HG03460 (cell line): Measurements from ENCODE around the gene ZSWIM1.
A peak's percentile ranks its signal among the peaks of the same experiment; 100 is the strongest.

Experiments used
- ATAC-seq: cut with Tn5 transposase; IDR thresholded peaks from one replicate; pipeline ENCODE4 v1.9.1; 2021; ENCODE audit not compliant: unreplicated experiment

The ZSWIM1 gene

GRCh38 chr20:45907219-45907948 is 26.4 kb downstream of the ZSWIM1 start:
- no peak for ATAC-seq

- ATAC-seq, result no peak
These were observed 27.1 kb downstream of the ZSWIM1 start for GRCh38 chr20:45908084-45908483.

- ATAC-seq, result no peak
These were observed 28.3 kb downstream of the ZSWIM1 start for GRCh38 chr20:45909336-45909808.

- no peak for ATAC-seq
These were observed 29.0 kb downstream of the ZSWIM1 start for GRCh38 chr20:45909817-45910669.

GRCh38 chr20:45910670-45911485 is 29.9 kb downstream of the ZSWIM1 start:
- peak; percentile 93 for ATAC-seq

- ATAC-seq, result no peak
These were observed 30.7 kb downstream of the ZSWIM1 start, which contains the start of gene PLTP for GRCh38 chr20:45911486-45912343. TSS of gene PLTP (minus strand) at chr20:45912155. CDS start at chr20:45911452, 703 bp downstream.

GRCh38 chr20:45912344-45912682 is 31.3 kb downstream of the ZSWIM1 start:
- ATAC-seq, result no peak

GRCh38 chr20:45913116-45913515 is 32.1 kb downstream of the ZSWIM1 start:
- no peak for ATAC-seq

GRCh38 chr20:45917790-45918141 is 36.7 kb downstream of the ZSWIM1 start:
- ATAC-seq, result no peak

- no peak for ATAC-seq
These were observed 37.2 kb downstream of the ZSWIM1 start for GRCh38 chr20:45918182-45918737.

GRCh38 chr20:45918779-45919537 is 37.9 kb downstream of the ZSWIM1 start:
- no peak for ATAC-seq

- ATAC-seq, result no peak
These were observed 38.7 kb downstream of the ZSWIM1 start for GRCh38 chr20:45919542-45920399.

- ATAC-seq, result no peak
These were observed 39.7 kb downstream of the ZSWIM1 start for GRCh38 chr20:45920462-45921336.

- no peak for ATAC-seq
These were observed 40.5 kb downstream of the ZSWIM1 start for GRCh38 chr20:45921337-45922189.

- no peak for ATAC-seq
These were observed 43.6 kb downstream of the ZSWIM1 start for GRCh38 chr20:45924391-45925261.
